Measurements from ENCODE around the gene KIF12. TPM values are rescaled to one million over a fixed set of nuclear protein-coding genes. Genes with fewer than 3 reads are reported as not detected.

KIF12 gene
- total and polyA plus RNA-seq, 2 of the 13 experiments (the other 11 are each of a cell fraction or from before 2014, with no cell fraction given), result 1.8 to 12.5 TPM

- TF ChIP-seq ZSCAN21 (CRISPR knock-in tag; IDR thresholded peaks at IDR 0.05; ENCODE audit: borderline replicate concordance) (no peak), ZNF24 (IDR thresholded peaks at IDR 0.05) (no peak), LBX2 (CRISPR knock-in tag; IDR thresholded peaks at IDR 0.05; ENCODE audit: borderline replicate concordance) (no peak), SRSF4 (IDR thresholded peaks at IDR 0.05; ENCODE audit: low read depth, low read length, poor library complexity, severe bottlenecking) (no peak), MAFG (CRISPR knock-in tag; IDR thresholded peaks at IDR 0.05) (no peak), MXD4 (CRISPR knock-in tag; IDR thresholded peaks at IDR 0.05) (no peak), HBP1 (CRISPR knock-in tag; IDR thresholded peaks at IDR 0.05; ENCODE audit: low read depth) (no peak), POLR2A (IDR thresholded peaks at IDR 0.05; ENCODE audit: insufficient read depth in 1 of 2, low read depth in 2 of 2, low read length in 2 of 2) (no peak), ZNF724P (CRISPR knock-in tag; IDR thresholded peaks at IDR 0.05; ENCODE audit: borderline replicate concordance) (no peak), ELK4 (CRISPR knock-in tag; IDR thresholded peaks at IDR 0.05; ENCODE audit: borderline replicate concordance) (no peak), ZNF34 (CRISPR knock-in tag; IDR thresholded peaks at IDR 0.05; ENCODE audit: borderline replicate concordance) (no peak), DPF2 (CRISPR knock-in tag; IDR thresholded peaks at IDR 0.05; ENCODE audit: borderline replicate concordance, low read depth) (no peak), THAP11 (CRISPR knock-in tag; IDR thresholded peaks at IDR 0.05) (peak; percentile 25; the same call in 1 of the 2 replicates), RARA (CRISPR knock-in tag; IDR thresholded peaks at IDR 0.05) (peak; percentile 43), U2AF2 (IDR thresholded peaks at IDR 0.05; ENCODE audit: low read depth, low read length) (no peak), ZBTB8A (CRISPR knock-in tag; IDR thresholded peaks at IDR 0.05; ENCODE audit: borderline replicate concordance, low read depth) (no peak), ZNF282 (IDR thresholded peaks at IDR 0.05; ENCODE audit: partially characterized antibody) (no peak), PATZ1 (CRISPR knock-in tag; IDR thresholded peaks at IDR 0.05) (0 out of 2 replicates have a peak, but pooled peaks have one; percentile 17), ZNF414 (CRISPR knock-in tag; IDR thresholded peaks at IDR 0.05) (no peak), ZBTB37 (CRISPR knock-in tag; IDR thresholded peaks at IDR 0.05) (no peak), ZNF891 (CRISPR knock-in tag; IDR thresholded peaks at IDR 0.05) (no peak), GABPB1 (CRISPR knock-in tag; IDR thresholded peaks at IDR 0.05) (peak; percentile 27), ZNF121 (CRISPR knock-in tag; IDR thresholded peaks at IDR 0.05) (peak; percentile 62), ZNF530 (CRISPR knock-in tag; IDR thresholded peaks at IDR 0.05; ENCODE audit: low read depth) (no peak), ZNF230 (CRISPR knock-in tag; IDR thresholded peaks at IDR 0.05) (no peak)
Observed at GRCh38 chr9:114138552-114138971, 39.5 kb upstream of the KIF12 start (continued).
